HG03066 (cell line): ENCODE results near the gene PIK3C2G.

Source experiments
- ATAC-seq: cut with Tn5 transposase; IDR thresholded peaks from one replicate; pipeline ENCODE4 v1.9.1; 2021; ENCODE audit warnings: low read depth; ENCODE audit not compliant: unreplicated experiment

The PIK3C2G gene

DNA sequence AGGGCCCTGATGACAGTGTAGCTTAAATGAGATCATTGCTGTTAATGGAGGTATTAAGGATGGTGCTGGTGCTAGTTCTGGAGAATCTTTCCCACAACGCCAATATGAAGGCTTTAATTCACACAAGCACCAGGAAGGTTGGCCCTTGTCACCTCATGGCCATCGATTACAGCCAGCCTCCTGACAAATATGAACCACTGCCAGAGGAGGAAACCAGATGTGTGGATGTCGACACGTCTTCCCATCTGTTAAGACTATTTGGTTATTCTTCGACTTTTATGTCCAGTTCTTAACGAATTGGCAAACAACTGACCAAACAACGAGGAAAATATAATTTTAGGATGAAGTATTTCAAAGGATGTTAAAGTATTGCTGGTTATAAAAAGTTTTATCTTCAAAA, 79.5 kb downstream of the PIK3C2G start:
- no peak for ATAC-seq

DNA sequence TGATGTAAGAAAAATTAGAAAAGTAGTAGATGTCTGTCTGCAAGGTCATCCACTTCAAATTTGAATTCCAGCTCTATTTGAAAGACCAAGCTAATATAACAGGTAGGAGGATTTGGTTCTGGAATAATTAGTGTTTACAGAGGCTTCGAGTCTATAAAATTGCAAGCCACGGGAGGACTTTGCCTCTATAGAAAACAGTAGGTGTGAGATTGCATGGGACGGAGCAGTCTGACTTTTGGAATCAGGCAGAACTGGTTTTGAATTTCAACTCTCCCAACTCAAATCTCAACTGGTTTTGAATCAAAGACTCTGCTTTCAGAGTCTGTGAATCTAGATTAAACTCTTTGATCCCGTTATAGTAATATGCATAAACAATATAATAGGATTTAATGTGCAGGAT, 82.4 kb downstream of the PIK3C2G start:
- ATAC-seq, result no peak

DNA sequence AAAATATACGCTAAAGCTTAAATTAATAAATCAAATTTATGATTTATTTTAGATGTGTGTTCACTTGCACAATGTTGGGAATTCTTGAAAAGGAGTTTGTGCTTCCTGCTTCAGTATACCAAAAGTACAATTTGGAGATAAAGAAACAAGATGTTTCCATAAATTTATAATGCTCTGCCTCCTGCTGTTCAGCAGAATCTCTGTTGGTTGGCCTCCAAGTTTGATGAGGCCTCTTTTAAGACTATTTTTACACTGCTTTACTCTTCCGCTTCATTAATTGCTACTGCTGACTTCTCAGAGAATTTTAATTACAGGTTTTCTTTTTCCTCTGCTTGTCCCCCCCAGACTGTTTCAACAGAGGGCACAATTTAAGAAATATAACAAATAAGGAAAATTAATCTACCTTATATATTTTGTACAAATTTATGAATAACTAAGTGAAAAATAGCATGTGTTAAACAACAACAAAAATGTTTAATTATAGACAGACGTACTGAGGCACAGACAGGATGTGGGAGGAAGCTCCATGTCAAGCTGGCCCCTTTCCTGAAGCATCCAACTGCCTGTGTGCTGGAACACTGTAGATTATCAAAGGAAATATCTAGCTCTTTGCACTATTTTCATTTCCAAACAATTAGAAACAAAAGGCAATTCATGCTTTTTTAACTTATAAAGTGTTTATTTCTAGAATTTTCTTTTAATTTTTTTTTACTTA, 83.9 kb downstream of the PIK3C2G start:
- no peak for ATAC-seq

DNA sequence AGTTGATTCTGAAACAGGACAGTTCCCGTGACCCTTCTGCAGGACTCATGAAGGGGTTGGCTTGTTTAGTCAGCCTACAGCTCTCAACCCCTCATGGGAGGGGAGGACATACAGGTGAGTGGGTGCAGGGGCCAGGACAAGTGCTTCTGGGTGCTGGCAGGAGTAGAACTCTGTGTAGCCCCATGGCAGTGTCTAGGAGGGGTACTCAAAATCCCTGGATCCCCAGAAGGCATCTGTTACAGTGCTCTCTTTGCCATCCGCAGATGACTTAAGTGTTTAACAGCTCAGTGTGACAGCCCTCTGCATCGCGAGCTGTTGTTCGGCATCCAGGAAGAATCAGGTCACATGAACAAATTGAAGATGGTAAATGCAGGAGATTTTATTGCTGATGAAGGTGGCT, 91.0 kb downstream of the PIK3C2G start:
- no peak for ATAC-seq

DNA sequence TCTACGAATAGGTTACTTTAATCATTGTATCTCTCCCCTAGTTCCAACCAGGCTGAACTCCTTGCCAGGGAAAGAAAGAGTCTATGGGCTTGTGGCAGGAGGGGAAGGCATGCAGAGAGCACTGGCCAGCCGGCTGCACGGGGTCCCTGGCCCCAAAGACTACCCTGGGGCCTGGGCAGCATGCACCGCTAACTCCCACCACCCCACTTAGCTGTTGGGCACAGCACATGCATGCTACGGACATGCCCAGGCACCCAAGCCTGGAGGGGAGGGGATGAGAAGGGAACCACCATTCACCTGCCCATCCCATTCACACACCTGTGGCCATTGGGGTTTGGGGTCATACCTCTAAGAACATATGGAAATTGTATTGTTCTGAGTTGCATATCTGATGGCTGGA, 94.1 kb downstream of the PIK3C2G start:
- no peak for ATAC-seq

DNA sequence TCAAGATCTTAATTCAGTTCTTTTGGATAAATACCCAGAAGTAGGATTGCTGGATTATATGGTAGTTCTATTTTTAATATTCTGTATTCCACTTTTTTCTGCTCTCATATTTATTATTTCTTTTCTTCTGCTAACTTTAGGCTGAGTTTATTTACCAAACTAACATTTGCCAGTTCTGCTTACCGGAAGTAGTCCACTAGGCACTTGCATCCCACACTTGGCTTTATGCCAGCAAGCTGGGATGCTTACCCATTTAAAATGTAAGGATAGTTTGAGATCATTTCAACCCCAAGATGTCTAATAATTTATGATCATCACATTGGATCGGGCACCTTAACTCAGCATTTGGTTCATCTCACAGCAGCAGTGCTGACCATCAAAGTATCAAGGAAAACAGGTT, 96.8 kb downstream of the PIK3C2G start:
- no peak for ATAC-seq

DNA sequence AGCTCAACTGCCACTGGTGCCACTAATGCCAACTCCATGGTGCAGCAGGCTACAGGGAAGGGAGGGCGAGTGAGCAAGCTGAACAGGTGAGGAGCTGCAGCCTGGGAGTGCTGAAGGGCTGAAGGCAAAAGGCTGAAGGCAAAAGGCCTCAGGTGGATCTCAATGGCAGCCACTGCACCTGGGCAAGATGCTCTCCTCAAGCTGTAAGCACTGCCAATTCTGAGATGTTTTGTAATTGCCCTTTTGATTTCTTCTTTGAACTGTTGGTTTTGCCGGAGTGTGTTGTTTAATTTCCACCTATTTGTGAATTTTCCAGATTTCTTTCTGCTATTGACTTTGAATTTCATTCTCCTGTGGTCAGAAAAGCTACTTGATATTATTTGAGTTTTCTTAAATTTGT, 97.6 kb downstream of the PIK3C2G start:
- ATAC-seq, result no peak

DNA sequence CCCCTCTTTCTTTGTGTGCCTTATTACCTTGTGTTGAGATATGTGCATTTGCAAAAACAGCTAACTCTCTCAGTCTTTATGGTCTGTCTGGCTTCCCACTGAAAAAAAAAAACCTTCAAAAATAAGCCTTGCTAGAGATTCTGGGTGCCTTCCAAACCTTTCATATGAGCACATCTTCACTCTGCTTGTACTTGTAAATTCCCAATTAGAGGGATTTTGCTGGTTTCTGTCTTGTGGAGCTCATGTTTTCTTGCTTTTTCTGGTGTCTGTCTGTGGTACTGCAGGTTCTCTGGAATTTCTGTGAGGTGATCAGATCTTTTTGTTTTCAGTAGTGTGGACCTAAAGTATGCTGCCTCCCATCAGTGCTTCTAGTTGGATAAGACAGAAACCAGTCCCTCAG, 100.1 kb downstream of the PIK3C2G start:
- ATAC-seq, result no peak

DNA sequence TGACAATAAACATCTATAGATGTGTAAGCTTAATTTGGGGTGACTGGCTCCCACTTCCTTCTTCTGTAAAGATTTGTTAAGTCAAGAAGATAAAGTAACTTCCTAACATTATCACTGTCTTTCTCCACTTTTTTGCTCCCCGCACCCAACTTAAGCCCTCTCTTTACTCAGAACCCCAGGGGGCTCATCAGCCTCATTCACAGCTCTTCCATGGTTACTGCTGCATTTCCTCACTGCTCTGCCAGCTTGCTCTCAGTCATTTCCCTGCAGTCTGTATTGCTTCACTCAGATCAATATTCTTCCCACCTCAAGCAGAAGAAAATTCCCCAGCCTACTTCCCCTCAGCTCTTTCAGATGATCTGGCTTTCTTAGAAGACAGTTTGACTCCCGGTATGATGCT, 102.0 kb downstream of the PIK3C2G start:
- no peak for ATAC-seq

DNA sequence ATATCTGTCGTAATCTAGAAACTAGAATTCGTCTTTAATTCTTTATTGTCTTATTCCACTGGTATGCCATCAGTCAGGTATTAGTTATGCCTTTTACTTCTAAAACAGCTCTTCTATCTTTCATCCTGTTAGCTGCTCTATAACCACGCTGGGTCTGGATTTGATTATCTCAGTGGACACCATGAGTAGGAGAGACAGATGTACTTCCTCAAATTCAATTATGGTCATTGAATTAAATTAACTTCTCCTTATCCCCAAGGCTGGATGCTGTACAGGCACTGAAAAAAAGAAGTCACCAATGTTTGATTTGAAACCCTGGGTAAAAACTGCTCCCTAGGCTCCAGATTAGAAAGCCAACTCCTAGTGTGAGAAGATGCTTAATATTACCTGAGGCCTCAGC, 107.3 kb downstream of the PIK3C2G start:
- no peak for ATAC-seq

DNA sequence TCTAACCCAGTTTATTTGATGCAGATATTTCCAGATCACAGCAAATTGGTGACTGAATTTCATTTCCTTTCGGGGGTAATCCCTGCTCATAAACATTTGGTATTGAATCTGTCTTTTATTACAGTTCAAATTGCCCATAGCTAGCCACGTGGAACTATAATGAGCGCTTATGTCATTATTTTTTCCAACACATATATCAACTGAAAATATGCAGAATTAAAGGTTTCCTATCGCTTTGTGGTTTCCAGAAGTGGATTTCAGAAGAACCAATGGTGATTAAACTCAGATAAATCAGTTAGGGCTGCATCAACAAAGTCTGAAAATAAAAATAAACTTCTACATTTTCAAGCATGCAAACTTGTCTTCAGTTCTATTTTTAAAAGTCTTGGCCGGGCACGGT, 111.9 kb downstream of the PIK3C2G start:
- no peak for ATAC-seq

DNA sequence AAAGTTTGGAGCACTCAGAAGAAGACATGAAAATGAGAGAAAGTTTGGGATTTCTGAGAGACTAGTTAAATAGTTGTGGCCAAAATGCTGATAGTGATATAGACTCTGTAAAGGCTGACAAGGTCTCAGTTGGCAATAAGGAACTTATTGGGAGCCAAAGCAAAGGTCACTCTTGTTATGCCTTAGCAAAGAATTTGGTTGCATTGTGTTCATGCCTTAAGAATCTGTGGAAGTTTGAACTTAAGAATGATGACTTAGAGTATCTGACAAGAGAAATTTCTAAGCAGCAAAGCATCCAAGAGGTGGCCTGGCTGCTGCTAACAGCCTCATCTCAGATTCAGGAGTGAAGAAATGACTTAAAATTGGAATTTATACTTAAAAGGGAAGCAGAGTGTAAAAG, 113.8 kb downstream of the PIK3C2G start:
- ATAC-seq, result no peak

DNA sequence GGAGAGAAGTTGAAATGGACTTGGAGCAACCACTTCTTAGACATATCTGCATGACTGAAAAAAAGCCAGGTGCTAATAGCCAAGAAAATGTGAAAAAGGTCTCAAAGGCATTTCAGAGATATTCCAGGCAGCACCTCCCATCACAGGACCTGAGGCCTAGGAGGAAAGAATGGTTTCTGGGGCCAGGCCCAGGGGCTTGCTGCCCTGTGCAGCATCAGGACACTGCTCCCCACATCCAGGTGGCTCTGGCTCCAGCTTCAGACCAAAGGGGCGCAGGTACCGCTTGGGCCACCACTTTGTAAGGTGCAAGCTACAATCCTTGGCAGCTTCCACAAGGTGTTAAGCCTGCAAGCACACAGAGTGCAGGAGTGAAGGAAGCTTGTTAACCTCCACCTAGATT, 114.3 kb downstream of the PIK3C2G start:
- no peak for ATAC-seq

DNA sequence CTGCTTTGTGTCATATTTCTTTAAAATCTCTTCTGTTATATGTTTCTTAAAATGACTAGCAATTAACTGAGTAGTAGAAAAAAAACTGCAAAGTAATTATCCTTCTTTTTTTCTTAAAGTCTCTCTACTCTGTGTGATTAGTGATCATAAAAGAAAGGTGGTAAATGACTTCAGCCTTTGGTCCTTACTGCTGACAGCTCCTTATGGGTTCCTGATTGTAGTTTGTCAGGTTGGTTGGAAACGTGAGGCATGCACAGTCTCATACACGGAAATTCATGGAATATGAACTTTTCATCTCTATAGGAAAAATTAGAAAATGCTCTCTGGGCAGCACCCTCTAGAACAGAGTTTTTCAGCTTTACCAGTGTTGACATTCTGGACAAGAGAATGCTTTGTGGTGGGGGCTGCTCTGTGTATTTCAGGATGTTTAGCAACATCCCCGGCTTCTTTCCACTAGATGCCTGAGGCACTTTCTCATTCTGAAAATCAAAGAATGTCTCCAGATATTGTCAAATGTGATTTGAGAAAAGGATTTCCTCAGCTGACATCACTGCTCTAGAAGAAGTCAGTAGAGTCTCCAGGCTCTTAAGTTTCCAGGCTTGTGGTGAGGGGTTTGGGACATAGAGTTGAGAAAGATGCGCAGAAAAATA, 121.0 kb downstream of the PIK3C2G start:
- ATAC-seq, result no peak

DNA sequence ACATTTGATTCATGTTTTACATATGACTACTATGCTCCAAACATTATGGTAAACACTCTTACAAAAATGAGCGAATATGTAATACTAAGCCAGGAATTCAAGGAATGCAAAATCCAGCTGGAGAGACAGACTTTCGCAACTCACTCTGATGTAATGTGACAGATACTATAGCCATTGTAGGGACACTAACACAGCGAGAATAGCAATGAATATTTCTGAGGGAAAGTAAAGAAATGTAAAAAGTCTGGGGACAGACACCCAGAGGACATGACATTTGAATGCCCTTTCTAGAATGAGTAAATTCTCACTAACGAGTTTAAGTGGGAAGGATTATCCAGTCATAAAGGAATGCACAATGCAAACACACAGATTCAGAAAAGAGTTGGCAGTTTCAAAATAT, 121.9 kb downstream of the PIK3C2G start:
- no peak for ATAC-seq

DNA sequence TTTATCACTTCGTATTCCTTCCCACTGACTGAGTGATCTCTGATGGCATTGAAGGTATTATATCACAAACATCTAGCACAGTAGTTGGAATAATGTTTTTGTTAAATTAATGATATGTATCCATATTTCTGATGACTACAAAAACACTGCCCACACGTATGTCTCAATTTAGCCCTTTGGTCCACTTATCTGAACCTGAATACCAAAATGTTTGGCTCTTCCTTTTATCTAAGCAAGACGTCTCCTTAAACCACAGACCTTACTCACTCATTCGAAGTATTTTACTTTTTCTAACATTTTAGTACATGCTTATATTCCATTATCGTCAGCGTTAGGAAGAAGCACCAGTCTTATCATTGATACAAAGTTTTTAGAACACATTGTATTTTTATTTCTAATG, 126.4 kb downstream of the PIK3C2G start:
- no peak for ATAC-seq

DNA sequence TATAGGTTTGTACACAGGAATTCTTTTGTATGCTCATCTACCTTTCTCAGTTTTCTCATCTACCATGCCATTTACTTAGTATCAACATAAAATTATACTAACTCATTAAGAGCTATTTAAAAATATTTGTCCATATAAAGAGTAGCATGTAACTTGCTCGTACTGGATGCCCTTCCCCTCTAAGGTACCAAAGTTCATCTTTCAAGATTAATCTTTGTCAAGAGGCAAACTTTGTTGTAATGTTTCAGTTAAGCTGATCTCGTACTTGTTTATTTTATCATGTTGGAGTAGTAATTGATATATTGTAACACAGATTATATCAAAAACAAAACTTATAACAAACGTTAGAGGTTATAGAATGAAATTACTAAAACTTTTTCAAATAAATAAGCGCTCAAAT, 128.5 kb downstream of the PIK3C2G start:
- no peak for ATAC-seq

DNA sequence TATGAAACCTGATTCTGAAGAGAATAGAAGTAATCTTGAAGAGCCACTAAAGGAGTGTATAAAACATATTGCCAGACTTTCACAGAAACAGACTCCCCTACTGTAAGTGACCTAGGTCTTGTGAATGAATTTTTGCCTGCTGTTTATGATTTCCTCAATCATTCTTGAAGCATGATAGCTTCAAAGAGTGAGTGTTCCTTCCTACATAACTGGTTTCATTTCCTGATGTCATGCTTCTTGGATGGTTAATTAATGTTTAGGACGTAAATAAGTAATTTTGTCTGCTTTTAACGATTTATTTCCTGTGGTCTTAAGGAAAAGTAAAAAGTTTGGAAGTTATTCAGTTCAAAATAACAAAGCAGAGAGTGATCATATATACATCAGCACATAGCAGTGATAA, 129.8 kb downstream of the PIK3C2G start:
- no peak for ATAC-seq

DNA sequence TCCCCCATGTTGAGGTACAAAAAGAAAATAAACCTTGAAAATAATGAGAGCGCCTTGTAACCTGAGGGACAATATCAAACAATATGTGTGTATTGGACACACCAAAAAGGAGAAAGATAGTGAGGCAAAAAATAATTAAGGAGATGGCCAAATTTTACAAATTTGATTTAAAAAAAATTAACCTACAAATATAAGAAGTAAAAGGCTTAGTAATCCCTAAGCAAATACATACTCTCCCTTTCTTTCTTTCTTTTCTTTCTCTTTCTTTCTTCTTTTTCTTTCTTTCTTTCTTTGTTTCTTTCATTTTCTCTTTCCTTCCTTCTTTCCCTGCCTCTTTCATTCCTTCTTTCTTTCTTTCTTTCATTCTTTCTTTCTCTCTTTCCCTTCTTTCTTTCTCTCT, 133.4 kb downstream of the PIK3C2G start:
- ATAC-seq, result no peak

DNA sequence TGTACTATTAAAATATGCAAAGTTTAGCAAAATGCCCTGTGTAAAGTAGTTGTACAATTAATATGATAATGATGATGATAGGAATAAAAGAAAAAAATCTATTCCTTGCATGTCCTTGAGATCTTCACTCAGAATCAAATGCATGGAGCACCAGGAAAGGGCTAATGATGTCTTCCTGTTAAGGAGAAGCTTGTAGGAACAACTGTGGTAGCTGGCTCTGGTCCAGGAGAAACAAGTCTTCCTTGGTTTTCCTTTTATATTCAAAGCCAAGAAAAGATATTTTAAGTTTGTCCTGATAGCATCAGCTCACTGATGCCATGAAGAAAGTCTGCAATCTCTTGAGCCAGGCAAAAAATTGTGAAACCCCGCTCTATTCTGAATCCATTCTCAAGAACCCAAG, 138.9 kb downstream of the PIK3C2G start:
- ATAC-seq, result no peak

DNA sequence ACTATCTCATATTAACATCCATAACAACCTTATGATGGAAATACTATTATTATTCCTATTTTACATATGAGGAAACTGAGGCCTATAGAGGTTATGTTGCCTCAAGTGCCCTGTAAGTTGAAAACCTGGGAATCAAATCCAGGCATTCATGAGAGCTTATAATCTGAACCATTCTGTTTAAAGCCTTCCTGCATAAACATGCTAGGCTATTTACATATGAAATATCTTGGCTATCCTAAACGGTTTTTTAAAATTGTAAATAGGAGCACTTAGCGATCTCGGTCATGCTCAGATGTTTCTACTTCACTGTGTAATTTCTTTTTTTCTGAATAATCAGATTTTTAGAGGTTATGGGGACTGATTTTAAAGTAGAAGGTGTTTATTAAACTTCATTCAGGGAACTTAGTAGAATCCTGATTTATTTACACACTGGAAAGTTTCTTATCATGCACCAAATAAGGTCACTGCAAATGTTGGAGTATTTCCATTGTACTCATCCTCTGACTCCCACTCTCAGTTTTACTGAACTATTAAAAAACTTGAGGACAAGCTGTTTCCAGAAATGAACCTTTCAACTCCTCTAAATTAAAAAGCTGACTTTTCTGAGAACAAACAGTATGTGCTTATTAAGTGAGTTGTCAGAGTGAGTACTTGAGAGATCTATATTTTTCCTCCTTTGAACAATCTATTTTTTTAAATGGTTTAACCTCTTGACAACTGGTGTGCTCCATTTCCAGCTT, 141.7 kb downstream of the PIK3C2G start:
- ATAC-seq, result no peak

DNA sequence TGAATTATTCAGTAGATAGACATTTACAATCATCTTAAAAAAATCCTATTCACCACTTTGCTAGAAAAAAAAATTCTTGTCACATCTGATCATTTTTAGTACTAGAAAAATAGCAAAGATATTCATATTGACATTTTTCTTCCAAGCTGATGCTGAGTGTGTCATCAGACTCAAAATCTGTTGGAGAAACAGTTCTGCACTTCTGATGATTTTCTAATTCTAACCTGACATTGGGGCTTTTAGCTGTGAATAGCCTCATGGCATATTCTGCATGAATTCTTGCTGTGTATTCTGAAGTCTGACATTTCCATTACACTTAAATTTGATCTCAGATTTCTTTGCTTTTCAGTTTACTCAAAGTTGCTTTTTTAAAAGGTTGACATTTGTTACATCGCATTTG, 150.1 kb downstream of the PIK3C2G start:
- no peak for ATAC-seq
